Effector memory CD4-positive, alpha-beta T cell (primary cell): ENCODE measurements around the gene MUCL3.
A peak's percentile ranks its signal among the peaks of the same experiment; 100 is the strongest.
"Not testable (repeated sequence)": the region's sequence is repeated elsewhere in the genome, so short reads cannot be mapped to it uniquely, and the experiment has no call there.

Source experiments
- DNase-seq, 3 donors: peaks; one replicate each; pipeline ENCODE4 v3.0.0-alpha.2; 2020
- H3K27ac ChIP-seq: 2 replicates; pipeline ENCODE4 v1.7.0; 2013; ENCODE audit warnings: mild to moderate bottlenecking, low read length, moderate library complexity; ENCODE audit not compliant: insufficient read depth, poor library complexity, severe bottlenecking
- H3K27me3 ChIP-seq: replicated peaks from 2 replicates; pipeline ENCODE4 v1.7.0; 2013; ENCODE audit warnings: mild to moderate bottlenecking, low read length; ENCODE audit not compliant: insufficient read depth, control insufficient read depth, poor library complexity, severe bottlenecking
- H3K36me3 ChIP-seq: 2 replicates; pipeline ENCODE4 v1.7.0; 2013; ENCODE audit warnings: mild to moderate bottlenecking, low read length, moderate library complexity; ENCODE audit not compliant: control insufficient read depth, insufficient read depth
- H3K4me1 ChIP-seq: 2 replicates; pipeline ENCODE4 v1.7.0; 2013; ENCODE audit warnings: low read length, mild to moderate bottlenecking; ENCODE audit not compliant: control insufficient read depth, insufficient read depth, poor library complexity, severe bottlenecking
- H3K4me3 ChIP-seq: 2 replicates; pipeline ENCODE4 v1.7.0; 2013; ENCODE audit warnings: low read length, low read depth, mild to moderate bottlenecking; ENCODE audit not compliant: insufficient read depth, poor library complexity, severe bottlenecking
- H3K9me3 ChIP-seq: 2 replicates; pipeline ENCODE4 v1.7.0; 2013; ENCODE audit warnings: mild to moderate bottlenecking, low read length, moderate library complexity; ENCODE audit not compliant: control insufficient read depth

MUCL3 gene

GRCh38 chr6:30898750-30899360 is 41.9 kb upstream of the MUCL3 start:
- H3K36me3 ChIP-seq = no peaks in the 10 kb centered on the region
- H3K27ac ChIP-seq = no peak overlapping the region
- H3K4me3 ChIP-seq = no peak overlapping the region

GRCh38 chr6:30900863-30901417 is 39.8 kb upstream of the MUCL3 start:
- Histone ChIP-seq H3K4me1 (no peaks in the 10 kb centered on the region), H3K36me3 (no peaks in the 10 kb centered on the region), H3K27ac (no peak overlapping the region), H3K9me3 (no peaks in the 10 kb centered on the region), H3K27me3 (no peaks in the 10 kb centered on the region), H3K4me3 (no peak overlapping the region)
- DNase-seq = no peak

More at GRCh38 chr6:30898750-30899360, 41.9 kb upstream of the MUCL3 start:
- DNase-seq = no peak
- H3K27me3 ChIP-seq = no peaks in the 10 kb centered on the region
- H3K4me1 ChIP-seq = no peaks in the 10 kb centered on the region
- H3K9me3 ChIP-seq = no peaks in the 10 kb centered on the region

- no peaks in the 10 kb centered on the region for H3K4me1 ChIP-seq
- H3K27me3 ChIP-seq = no peaks in the 10 kb centered on the region
- DNase-seq = no peak
- H3K27ac ChIP-seq = no peak overlapping the region
- no peak overlapping the region for H3K4me3 ChIP-seq
- H3K9me3 ChIP-seq = no peaks in the 10 kb centered on the region
- no peaks in the 10 kb centered on the region for H3K36me3 ChIP-seq
Observed at GRCh38 chr6:30901436-30901835, 39.3 kb upstream of the MUCL3 start.

- not testable (repeated sequence) for H3K27me3 ChIP-seq, H3K27ac ChIP-seq, H3K4me1 ChIP-seq, H3K9me3 ChIP-seq, H3K36me3 ChIP-seq, H3K4me3 ChIP-seq, DNase-seq
Observed at GRCh38 chr6:30902196-30902595, 38.6 kb upstream of the MUCL3 start.

- no peaks in the 10 kb centered on the region for H3K4me1 ChIP-seq
- no peaks in the 10 kb centered on the region for H3K9me3 ChIP-seq
- H3K27me3 ChIP-seq = no peaks in the 10 kb centered on the region
- no peak overlapping the region for H3K4me3 ChIP-seq
- H3K36me3 ChIP-seq = no peaks in the 10 kb centered on the region
- no peak overlapping the region for H3K27ac ChIP-seq
- no peak for DNase-seq
Observed at GRCh38 chr6:30902709-30903108, 38.1 kb upstream of the MUCL3 start.

GRCh38 chr6:30903236-30903635 is 37.5 kb upstream of the MUCL3 start:
- no peaks in the 10 kb centered on the region for H3K4me1 ChIP-seq
- no peaks in the 10 kb centered on the region for H3K27me3 ChIP-seq
- no peak overlapping the region for H3K27ac ChIP-seq
- H3K36me3 ChIP-seq = no peaks in the 10 kb centered on the region
- H3K9me3 ChIP-seq = no peaks in the 10 kb centered on the region
- no peak for DNase-seq
- no peak overlapping the region for H3K4me3 ChIP-seq

- not testable (repeated sequence) for H3K36me3 ChIP-seq, H3K9me3 ChIP-seq, DNase-seq, H3K4me1 ChIP-seq, H3K27ac ChIP-seq, H3K27me3 ChIP-seq
- H3K4me3 ChIP-seq = peak overlapping the region; percentile 84
Observed at GRCh38 chr6:30907290-30907757, 33.4 kb upstream of the MUCL3 start.

GRCh38 chr6:30907758-30908591 is 32.8 kb upstream of the MUCL3 start, which contains the start of gene GTF2H4:
GTF2H4 (plus strand) TSS chr6:30908207.
- no peak within 1 kb of the TSS for H3K27ac ChIP-seq
- peaks cover 5% of the 10 kb centered on the region for H3K36me3 ChIP-seq
- H3K4me3 ChIP-seq = peak within 1 kb of the TSS; percentile 84
- DNase-seq = peak; percentile 82 to 91 (median 91)
- H3K27me3 ChIP-seq = no peaks in the 10 kb centered on the region
- H3K9me3 ChIP-seq = no peaks in the 10 kb centered on the region
- H3K4me1 ChIP-seq = peaks cover 6% of the 10 kb centered on the region

- H3K27ac ChIP-seq = no peak overlapping the region
- no peaks in the 10 kb centered on the region for H3K27me3 ChIP-seq
- H3K4me3 ChIP-seq = peak overlapping the region; percentile 84
- no peak for DNase-seq
- peaks cover 5% of the 10 kb centered on the region for H3K36me3 ChIP-seq
- no peaks in the 10 kb centered on the region for H3K9me3 ChIP-seq
- peaks cover 11% of the 10 kb centered on the region for H3K4me1 ChIP-seq
Observed at GRCh38 chr6:30908700-30909099, 32.1 kb upstream of the MUCL3 start.

GRCh38 chr6:30910473-30910872 is 30.3 kb upstream of the MUCL3 start:
- not testable (repeated sequence) for H3K4me3 ChIP-seq, H3K36me3 ChIP-seq, DNase-seq, H3K27ac ChIP-seq, H3K27me3 ChIP-seq, H3K9me3 ChIP-seq
- H3K4me1 ChIP-seq = peaks cover 22% of the 10 kb centered on the region
